GM10266 (cell line): ENCODE measurements around the gene PLAAT5.

Source experiments
- DNase-seq: peaks from one replicate; pipeline ENCODE4 v3.0.0; 2012; ENCODE audit errors: extremely low spot score
- TF ChIP-seq, protein P1 (sequence below): IDR thresholded peaks from 2 replicates; pipeline ENCODE4 v1.5.1; 2012; ENCODE audit warnings: mild to moderate bottlenecking, low read depth; ENCODE audit not compliant: control insufficient read depth, insufficient read depth; ENCODE audit errors: missing control alignments

Gene PLAAT5, protein sequence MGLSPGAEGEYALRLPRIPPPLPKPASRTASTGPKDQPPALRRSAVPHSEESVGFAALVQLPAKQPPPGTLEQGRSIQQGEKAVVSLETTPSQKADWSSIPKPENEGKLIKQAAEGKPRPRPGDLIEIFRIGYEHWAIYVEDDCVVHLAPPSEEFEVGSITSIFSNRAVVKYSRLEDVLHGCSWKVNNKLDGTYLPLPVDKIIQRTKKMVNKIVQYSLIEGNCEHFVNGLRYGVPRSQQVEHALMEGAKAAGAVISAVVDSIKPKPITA

DNA sequence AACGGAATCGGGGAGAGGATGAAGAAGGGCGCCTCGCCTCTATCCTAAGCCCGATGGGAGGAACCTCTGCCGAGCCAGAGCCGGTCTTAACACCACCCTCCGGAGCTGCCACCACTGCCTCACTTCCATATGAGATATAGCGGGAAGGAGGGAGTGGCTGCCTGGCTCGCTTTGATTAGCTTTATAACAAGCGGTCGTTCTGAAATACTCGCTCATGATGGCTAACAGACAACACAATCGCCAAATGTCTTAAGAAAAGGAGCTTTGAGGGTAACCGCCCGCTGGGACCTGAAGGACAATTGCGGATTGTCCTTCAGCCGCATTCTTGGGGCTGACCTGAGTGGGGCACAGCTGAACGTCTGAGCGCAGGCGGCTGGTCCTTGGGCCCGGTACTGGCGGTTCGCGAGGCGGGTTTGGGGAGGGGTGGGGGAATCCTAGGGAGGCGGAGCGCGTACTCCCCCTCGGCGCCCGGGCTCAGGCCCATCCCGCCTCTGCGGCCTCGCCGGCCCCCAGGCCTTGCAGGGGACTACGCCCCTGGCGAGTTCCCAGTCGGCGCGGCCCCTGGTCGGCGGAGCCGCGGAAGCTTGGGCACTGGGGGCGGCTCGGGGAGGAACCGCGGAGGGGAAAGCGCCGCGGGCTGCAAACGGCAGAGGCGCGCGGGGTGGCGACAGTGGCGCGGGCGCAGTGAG, at the start of gene PLAAT5:
TSS of gene PLAAT5 (minus strand) at position 617 of the 689 bp plus-strand sequence. CDS start at position 484, 133 bp downstream.
- no peak for DNase-seq
- TF ChIP-seq, protein P1, sequence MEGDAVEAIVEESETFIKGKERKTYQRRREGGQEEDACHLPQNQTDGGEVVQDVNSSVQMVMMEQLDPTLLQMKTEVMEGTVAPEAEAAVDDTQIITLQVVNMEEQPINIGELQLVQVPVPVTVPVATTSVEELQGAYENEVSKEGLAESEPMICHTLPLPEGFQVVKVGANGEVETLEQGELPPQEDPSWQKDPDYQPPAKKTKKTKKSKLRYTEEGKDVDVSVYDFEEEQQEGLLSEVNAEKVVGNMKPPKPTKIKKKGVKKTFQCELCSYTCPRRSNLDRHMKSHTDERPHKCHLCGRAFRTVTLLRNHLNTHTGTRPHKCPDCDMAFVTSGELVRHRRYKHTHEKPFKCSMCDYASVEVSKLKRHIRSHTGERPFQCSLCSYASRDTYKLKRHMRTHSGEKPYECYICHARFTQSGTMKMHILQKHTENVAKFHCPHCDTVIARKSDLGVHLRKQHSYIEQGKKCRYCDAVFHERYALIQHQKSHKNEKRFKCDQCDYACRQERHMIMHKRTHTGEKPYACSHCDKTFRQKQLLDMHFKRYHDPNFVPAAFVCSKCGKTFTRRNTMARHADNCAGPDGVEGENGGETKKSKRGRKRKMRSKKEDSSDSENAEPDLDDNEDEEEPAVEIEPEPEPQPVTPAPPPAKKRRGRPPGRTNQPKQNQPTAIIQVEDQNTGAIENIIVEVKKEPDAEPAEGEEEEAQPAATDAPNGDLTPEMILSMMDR, result no peak

DNA sequence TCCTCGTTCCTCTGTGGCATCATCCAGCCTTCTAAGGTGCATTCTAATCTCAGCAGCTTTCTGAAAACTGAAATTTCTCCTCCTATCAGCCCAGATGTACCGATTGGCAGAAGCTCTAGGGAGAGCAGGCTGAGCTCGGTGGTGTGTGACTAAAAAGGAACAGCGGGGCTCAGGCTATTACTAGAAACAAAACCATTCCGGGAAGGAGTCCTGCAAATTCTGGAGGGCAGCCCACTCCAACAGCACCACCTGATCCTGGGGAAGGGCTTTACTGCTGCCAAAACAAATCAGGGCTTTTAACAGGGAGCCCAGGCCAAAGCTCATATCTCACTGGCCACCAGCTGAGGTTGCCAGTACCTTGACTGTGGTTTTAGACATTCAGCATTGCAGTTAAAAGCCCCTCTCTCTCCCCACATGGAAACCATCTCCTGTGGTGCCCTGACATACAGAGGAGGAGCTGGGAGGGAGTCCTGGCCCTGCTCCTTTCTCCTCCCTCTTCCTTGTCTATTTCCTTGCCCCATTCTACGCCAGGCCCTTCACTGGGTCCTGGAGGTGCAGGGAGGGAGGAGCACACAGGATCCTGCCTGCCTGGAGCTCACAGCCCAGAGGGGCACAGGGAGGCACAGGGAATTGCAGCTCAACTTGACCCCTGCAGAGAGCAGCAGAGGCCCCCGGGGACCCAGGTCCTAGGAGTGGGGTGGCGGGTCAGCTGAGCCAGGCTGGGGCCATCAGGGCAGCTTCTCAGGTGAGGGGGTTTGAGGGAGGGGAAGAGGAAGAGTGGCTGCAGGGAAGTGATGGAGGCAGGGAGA, 46.5 kb upstream of the PLAAT5 start:
- TF ChIP-seq, protein P1, result peak; percentile 17
- DNase-seq, result peak; percentile 12

DNA sequence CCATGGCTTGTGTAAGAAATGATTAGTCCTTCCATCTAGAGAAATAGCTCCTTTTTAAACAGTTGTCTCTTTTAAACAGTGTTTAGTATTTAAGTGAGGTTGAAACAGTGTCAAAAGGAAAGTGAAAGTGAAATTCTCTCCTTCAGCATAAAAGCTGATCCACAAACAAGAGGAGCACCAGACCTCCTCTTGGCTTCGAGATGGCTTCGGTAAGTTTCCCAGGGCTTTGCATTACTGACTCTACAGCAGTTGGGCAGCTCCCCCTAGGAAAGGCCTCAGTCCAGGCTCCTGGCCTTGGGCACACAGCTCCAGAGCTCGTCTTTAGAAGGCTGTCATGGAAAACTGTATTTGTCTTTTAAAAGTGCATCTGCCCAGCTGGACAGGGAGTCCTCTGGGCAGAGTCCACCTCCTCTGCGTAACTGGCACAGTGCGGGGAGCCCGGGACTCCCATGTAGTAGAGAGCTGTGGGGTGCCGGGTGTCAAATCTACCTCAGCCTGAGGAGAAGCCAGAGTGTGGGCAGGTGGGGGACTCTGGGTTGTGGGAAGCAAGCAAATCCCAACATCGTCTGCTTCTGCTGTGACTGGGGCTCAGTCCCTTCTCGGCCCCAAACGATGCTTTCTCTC, 45.8 kb upstream of the PLAAT5 start, which contains the start of gene PLAAT4:
TSS of gene PLAAT4 (plus strand) at position 140 of the 624 bp plus-strand sequence. CDS start at position 201, 61 bp downstream.
- DNase-seq, result peak; percentile 66
- TF ChIP-seq, protein P1, result no peak

DNA sequence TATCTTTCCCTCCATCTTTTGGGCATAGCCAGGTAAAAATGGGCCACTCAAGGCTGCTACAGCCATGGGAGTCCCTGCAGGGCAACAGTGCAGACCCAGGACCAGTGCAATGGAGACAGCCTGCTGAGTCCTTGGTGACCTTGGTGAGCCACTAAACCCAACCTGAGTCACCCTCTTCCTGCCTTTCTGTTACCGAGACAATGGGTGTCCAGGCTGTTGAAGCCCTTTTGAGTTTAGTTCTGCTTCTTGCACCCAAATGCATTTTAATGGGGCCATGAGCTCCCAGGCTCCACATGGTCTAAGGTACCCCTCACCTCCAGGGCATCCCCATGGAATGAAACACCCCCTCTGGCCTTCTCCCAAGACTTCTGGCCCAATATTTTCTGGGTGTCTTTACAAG, 44.8 kb upstream of the PLAAT5 start:
- DNase-seq, result no peak
- TF ChIP-seq, protein P1, result no peak

DNA sequence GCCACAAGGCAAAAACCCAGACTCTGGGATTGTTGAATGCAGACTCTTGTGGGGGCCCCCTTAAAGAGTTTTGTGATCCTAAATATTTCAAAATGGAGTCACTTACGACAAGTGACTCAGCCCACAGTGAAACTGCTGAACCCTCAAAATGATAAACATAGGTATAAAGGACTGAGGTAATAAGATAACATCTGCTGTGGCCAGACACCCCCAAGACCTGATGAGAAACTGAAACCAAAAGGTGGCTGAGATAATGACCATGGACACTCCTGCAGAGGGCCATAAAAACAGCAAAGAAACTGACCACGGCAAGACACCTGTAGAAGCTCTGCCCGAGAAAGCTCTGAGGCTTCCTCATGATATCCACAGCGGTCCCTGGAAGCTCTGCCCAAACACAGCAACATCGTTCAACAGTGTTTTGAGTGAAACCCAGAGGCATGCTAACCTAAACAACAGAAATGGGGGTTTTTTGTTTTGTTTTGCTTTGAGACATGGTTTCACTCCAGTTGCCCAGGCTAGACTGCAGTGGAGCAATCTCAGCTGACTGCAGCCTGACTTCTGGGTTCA, 44.0 kb upstream of the PLAAT5 start:
- TF ChIP-seq, protein P1, result no peak

DNA sequence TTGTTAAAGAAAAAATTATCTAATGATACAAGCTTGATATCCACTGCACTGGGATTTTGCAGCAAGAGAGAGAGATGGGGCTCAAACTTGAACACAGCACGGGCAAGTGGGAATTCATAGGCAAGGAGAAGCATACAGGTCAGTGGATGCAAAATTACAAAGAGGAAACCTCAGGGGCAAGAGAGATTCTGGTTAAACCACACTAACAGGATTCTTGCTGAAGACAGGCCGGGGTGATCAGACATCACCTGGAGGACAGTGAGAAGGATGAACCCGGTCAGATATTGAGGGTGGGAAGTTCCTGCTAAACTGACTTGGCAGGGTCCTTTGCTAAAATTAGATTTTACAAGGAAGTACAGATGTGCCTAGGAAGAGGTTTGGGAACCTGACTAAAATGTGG, 43.1 kb upstream of the PLAAT5 start:
- DNase-seq, result no peak
- TF ChIP-seq, protein P1, result no peak

More for the DNA sequence above, 44.0 kb upstream of the PLAAT5 start:
- peak; percentile 52 for DNase-seq
